Osteocyte (in vitro differentiated cells): ENCODE measurements around the gene KMT2D. TPM values are rescaled to one million over a fixed set of nuclear protein-coding genes. Genes with fewer than 3 reads are reported as not detected.

Source experiments
- DNase-seq: peaks from one replicate; pipeline ENCODE4 v3.0.0; 2021; ENCODE audit warnings: mixed read lengths; ENCODE audit not compliant: unreplicated experiment; ENCODE audit errors: extremely low spot score
- H3K27ac Mint-ChIP-seq: one replicate; pipeline ENCODE4 v1.8.0; 2021; ENCODE audit warnings: mild to moderate bottlenecking, mixed read lengths; ENCODE audit not compliant: unreplicated experiment
- H3K27me3 Mint-ChIP-seq: one replicate; pipeline ENCODE4 v1.8.0; 2021; ENCODE audit warnings: mixed read lengths; ENCODE audit not compliant: unreplicated experiment
- H3K36me3 Mint-ChIP-seq: one replicate; pipeline ENCODE4 v1.8.0; 2021; ENCODE audit warnings: mixed read lengths; ENCODE audit not compliant: unreplicated experiment
- H3K4me1 Mint-ChIP-seq: one replicate; pipeline ENCODE4 v1.8.0; 2021; ENCODE audit warnings: mixed read lengths; ENCODE audit not compliant: unreplicated experiment
- H3K4me3 Mint-ChIP-seq: one replicate; pipeline ENCODE4 v1.8.0; 2021; ENCODE audit warnings: mild to moderate bottlenecking, moderate library complexity, mixed read lengths; ENCODE audit not compliant: unreplicated experiment
- H3K9me3 Mint-ChIP-seq: one replicate; pipeline ENCODE4 v1.8.0; 2021; ENCODE audit warnings: mixed read lengths; ENCODE audit not compliant: unreplicated experiment
- CTCF ChIP-seq: fragments of 200-600 bp; sonication (generic); IDR thresholded peaks from 2 replicates; pipeline ENCODE4 v1.5.0; 2021; ENCODE audit warnings: antibody characterized with exemption, mild to moderate bottlenecking, moderate library complexity
- long read RNA-seq: library from polyadenylated mRNA; unstranded; transcript quantifications from one replicate; pipeline ENCODE4 v2.0.0, GENCODE V29; 2021
- total RNA-seq: library from RNA; stranded (reverse); gene quantifications from 2 replicates; pipeline ENCODE4 v1.2.1, GENCODE V29; 2021

KMT2D gene
- total RNA-seq = 91.2 and 97.5 TPM in 2 replicates
- long read RNA-seq, partial matches to known transcripts = 1 of 2 reads
- long read RNA-seq, other reads (novel, unspliced or antisense) = 1 of 2 reads

DNA sequence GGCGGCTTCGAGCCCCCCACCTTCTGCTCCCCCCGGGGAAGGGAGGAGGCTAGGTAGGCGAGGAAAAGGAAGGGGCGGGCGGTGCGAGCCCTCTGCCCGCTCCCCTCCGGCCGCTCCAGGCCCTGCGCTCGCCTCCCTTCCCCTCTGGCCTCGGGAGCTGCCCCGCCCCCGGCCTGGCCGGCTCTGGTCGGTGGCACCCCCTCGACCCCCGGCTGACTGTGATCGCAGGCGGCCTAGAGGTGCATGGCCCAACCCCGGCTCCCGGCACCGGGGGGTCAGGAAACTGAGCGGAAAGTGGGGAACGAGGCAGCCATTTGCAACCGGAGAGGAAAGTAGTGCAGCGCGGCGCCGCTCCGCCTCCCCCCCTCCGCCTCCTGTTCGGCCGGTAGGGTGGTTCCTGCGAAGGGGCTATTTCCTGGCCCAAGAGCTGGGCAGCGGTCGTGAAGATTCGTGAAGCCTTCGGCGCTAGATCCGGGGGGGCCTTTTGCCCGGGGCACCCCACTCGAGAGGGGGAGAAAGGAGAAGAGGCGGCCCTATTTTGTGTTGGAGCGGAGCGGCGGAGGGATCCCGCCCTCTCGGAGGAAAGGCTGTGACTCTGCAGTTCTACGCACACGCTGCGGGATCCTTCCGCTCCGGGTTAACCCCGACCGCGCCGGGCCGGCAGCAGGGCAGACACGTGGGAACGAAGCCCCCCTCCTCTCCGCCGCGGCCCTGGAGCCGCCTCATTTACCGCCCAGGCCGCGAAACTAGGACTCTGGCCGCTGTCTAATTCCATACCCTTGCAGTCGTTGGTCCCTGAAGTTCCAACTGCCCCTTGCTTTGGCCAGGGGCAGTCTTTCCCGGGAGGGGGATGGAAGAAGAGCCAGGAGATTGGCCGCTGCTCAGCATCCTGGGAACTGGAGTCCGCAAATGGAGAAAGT, at the start of gene KMT2D:
Gene KMT2D (minus strand): TSS at position 558 of the 920 bp plus-strand sequence. CDS start 5,470 bp downstream, outside the sequence.
- peak; percentile 46 for TF ChIP-seq CTCF
- Mint-ChIP-seq H3K27me3 (no peaks in the 10 kb centered on the region), H3K9me3 (no peaks in the 10 kb centered on the region), H3K36me3 (peaks cover 2% of the 10 kb centered on the region), H3K4me1 (peaks cover 47% of the 10 kb centered on the region), H3K27ac (peak within 1 kb of the TSS; percentile 99), H3K4me3 (peak within 1 kb of the TSS; percentile 93)
- peak; percentile 96 for DNase-seq

DNA sequence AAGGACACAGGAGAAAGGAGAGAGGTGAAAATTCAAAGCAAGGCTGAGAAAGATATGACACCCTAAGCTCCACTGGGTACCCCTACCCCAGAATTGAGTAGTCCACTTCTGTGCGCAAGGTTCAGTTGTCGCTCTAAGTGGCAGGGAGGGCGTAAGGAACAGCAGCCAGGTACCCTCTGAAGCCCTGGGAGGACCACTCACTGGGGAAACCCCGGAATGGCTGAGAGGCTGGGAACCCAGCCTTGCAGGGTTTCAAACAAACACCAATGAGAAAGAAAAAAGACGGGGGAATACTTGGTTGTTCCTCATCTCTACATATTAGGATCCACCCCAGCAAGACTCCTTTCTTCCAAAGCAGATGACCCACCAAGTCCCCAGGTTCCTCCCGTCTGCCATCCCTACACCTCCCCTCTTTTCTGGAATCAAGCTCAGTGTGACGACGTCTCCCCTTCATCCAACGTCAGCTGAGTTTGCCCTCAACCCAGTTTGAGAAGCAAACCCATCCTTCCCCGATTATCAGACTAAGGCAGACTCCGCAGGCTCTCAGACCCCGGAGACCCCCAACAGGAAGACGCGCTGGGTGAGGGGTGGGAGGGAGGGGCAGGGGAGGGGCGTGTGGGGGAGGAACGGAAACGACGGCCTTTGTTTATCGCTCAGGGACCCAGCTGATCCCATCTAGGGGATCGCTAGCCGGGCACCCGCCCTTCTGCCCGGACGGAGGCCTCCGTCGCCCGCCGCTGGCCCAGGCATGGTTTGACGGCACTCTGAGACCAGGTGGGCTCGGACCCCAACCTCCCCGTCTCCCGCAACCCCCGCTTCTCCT, 49.3 kb upstream of the KMT2D start:
- TF ChIP-seq CTCF = no peak
- Mint-ChIP-seq H3K36me3 (peaks cover 2% of the 10 kb centered on the region), H3K4me1 (peaks cover 24% of the 10 kb centered on the region), H3K27ac (peak overlapping the region; percentile 96), H3K4me3 (peak overlapping the region; percentile 93), H3K9me3 (no peaks in the 10 kb centered on the region), H3K27me3 (no peaks in the 10 kb centered on the region)
- DNase-seq = no peak

- Mint-ChIP-seq H3K27ac (peak overlapping the region; percentile 96), H3K4me1 (peaks cover 24% of the 10 kb centered on the region), H3K27me3 (no peaks in the 10 kb centered on the region), H3K4me3 (peak overlapping the region; percentile 93), H3K36me3 (peaks cover 5% of the 10 kb centered on the region), H3K9me3 (no peaks in the 10 kb centered on the region)
- no peak for DNase-seq
- TF ChIP-seq CTCF = no peak
These were observed 48.4 kb upstream of the KMT2D start for GRCh38 chr12:49108958-49109404.

- TF ChIP-seq CTCF = no peak
- H3K4me1 Mint-ChIP-seq = peaks cover 19% of the 10 kb centered on the region
- H3K27me3 Mint-ChIP-seq = no peaks in the 10 kb centered on the region
- no peak overlapping the region for H3K27ac Mint-ChIP-seq
- H3K4me3 Mint-ChIP-seq = no peak overlapping the region
- DNase-seq = no peak
- H3K36me3 Mint-ChIP-seq = peaks cover 23% of the 10 kb centered on the region
- no peaks in the 10 kb centered on the region for H3K9me3 Mint-ChIP-seq
These were observed 45.0 kb upstream of the KMT2D start for GRCh38 chr12:49105504-49106084.
